Tibial nerve (tissue), 4 donors: ENCODE measurements around the gene GAPDH. TPM values are rescaled to one million over a fixed set of nuclear protein-coding genes. Genes with fewer than 3 reads are reported as not detected.

Experiments
- DNase-seq, 2 donors: peaks; one replicate each; pipeline ENCODE4 v3.0.0-alpha.2; 2019; ENCODE audit warnings: low spot score in 2 of 2
- H3K27ac ChIP-seq, 4 donors: fragments of 200-600 bp; sonication (generic) in 3 of 4; one replicate each; pipeline ENCODE4 v1.5.1; 2017 to 2019; ENCODE audit warnings: mild to moderate bottlenecking in 1 of 4
- H3K27me3 ChIP-seq, 2 donors: fragments of 200-600 bp; sonication (generic) in 1 of 2; one replicate each; pipeline versions ENCODE4 v1.5.1 to v1.6.0; 2017 to 2019
- H3K36me3 ChIP-seq, 3 donors: fragments of 200-600 bp; sonication (generic); one replicate each; pipeline ENCODE4 v1.5.1; 2018 to 2019
- H3K4me1 ChIP-seq, 4 donors: fragments of 200-600 bp; sonication (generic) in 3 of 4; one replicate each; pipeline ENCODE4 v1.5.1; 2017 to 2019
- H3K4me3 ChIP-seq, 4 donors: fragments of 200-600 bp; sonication (generic) in 3 of 4; one replicate each; pipeline ENCODE4 v1.5.1; 2017 to 2019; ENCODE audit warnings: mild to moderate bottlenecking in 1 of 4, moderate library complexity in 1 of 4
- H3K9me3 ChIP-seq, 4 donors: fragments of 200-600 bp; sonication (generic) in 3 of 4; one replicate each; pipeline ENCODE4 v1.5.1; 2017 to 2019
- EP300 ChIP-seq, 2 donors: sonication (generic); formaldehyde crosslinking; IDR thresholded peaks; one replicate each; pipeline ENCODE4 v1.6.1; 2017; ENCODE audit warnings: antibody characterized with exemption in 2 of 2, mild to moderate bottlenecking in 1 of 2
- POLR2A ChIP-seq, 2 donors: fragments of 450-650 bp; IDR thresholded peaks; one replicate each; pipeline ENCODE4 v1.6.1; 2017; ENCODE audit warnings: antibody characterized with exemption in 2 of 2, mild to moderate bottlenecking in 2 of 2, moderate library complexity in 2 of 2
- WGBS, 2 donors: methylation state at CpG; one replicate each; pipeline ENCODE4 v1.1.5; 2018; 5-methylcytosine and 5-hydroxymethylcytosine counted together
- total RNA-seq, 4 donors: library from RNA; depleted of rRNA; stranded (reverse); fragments of >200 nt; gene quantifications; one replicate each; pipeline ENCODE4 v1.1.0, GENCODE V29; 2016
- TF ChIP-seq, protein P1 (sequence below), 5 experiments: fragments of 200-600 bp in 3 of 5; fragments of 450-650 bp in 2 of 5; sonication (generic) in 3 of 5; IDR thresholded peaks; one replicate each; pipeline ENCODE4 v1.5.1; 2016 to 2019; ENCODE audit warnings: antibody characterized with exemption in 5 of 5, mild to moderate bottlenecking in 3 of 5, moderate library complexity in 2 of 5

Gene GAPDH
- total RNA-seq, 4 donors from 2014 or later: 1,360 to 2,316 (median 1,728) TPM

DNA sequence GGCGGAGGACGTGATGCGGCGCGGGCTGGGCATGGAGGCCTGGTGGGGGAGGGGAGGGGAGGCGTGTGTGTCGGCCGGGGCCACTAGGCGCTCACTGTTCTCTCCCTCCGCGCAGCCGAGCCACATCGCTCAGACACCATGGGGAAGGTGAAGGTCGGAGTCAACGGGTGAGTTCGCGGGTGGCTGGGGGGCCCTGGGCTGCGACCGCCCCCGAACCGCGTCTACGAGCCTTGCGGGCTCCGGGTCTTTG lies 303 bp downstream of the GAPDH start:
- Histone ChIP-seq H3K4me3 (peak overlapping the region; percentile 82 to 100 (median 90)), H3K4me1 (peaks cover 0 to 60% (median 39%) of the 10 kb centered on the region in 4 donors), H3K36me3 (peaks cover 0 to 54% (median 18%) of the 10 kb centered on the region in 3 donors), H3K9me3 (no peaks in the 10 kb centered on the region), H3K27ac (peak overlapping the region; percentile 76 to 99 (median 96)), H3K27me3 (no peaks in the 10 kb centered on the region)
- DNase-seq: peak in 1 of 2 donors; percentile 75
- TF ChIP-seq EP300 (IDR thresholded peaks at IDR 0.05): no peak
- TF ChIP-seq, protein P1, sequence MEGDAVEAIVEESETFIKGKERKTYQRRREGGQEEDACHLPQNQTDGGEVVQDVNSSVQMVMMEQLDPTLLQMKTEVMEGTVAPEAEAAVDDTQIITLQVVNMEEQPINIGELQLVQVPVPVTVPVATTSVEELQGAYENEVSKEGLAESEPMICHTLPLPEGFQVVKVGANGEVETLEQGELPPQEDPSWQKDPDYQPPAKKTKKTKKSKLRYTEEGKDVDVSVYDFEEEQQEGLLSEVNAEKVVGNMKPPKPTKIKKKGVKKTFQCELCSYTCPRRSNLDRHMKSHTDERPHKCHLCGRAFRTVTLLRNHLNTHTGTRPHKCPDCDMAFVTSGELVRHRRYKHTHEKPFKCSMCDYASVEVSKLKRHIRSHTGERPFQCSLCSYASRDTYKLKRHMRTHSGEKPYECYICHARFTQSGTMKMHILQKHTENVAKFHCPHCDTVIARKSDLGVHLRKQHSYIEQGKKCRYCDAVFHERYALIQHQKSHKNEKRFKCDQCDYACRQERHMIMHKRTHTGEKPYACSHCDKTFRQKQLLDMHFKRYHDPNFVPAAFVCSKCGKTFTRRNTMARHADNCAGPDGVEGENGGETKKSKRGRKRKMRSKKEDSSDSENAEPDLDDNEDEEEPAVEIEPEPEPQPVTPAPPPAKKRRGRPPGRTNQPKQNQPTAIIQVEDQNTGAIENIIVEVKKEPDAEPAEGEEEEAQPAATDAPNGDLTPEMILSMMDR (IDR thresholded peaks at IDR 0.05): peak in 2 of 5 experiments; percentile 8 to 19
- no peak for TF ChIP-seq POLR2A (IDR thresholded peaks at IDR 0.05)
- 0% methylated on average over 2 to 14 of the region's 25 CpGs for WGBS, 2 donors

DNA sequence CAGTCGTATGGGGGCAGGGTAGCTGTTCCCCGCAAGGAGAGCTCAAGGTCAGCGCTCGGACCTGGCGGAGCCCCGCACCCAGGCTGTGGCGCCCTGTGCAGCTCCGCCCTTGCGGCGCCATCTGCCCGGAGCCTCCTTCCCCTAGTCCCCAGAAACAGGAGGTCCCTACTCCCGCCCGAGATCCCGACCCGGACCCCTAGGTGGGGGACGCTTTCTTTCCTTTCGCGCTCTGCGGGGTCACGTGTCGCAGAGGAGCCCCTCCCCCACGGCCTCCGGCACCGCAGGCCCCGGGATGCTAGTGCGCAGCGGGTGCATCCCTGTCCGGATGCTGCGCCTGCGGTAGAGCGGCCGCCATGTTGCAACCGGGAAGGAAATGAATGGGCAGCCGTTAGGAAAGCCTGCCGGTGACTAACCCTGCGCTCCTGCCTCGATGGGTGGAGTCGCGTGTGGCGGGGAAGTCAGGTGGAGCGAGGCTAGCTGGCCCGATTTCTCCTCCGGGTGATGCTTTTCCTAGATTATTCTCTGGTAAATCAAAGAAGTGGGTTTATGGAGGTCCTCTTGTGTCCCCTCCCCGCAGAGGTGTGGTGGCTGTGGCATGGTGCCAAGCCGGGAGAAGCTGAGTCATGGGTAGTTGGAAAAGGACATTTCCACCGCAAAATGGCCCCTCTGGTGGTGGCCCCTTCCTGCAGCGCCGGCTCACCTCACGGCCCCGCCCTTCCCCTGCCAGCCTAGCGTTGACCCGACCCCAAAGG lies 804 bp downstream of the GAPDH start:
- Histone ChIP-seq H3K4me3 (peak overlapping the region; percentile 82 to 100 (median 90)), H3K36me3 (peaks cover 0 to 54% (median 18%) of the 10 kb centered on the region in 3 donors), H3K27me3 (no peaks in the 10 kb centered on the region), H3K9me3 (no peaks in the 10 kb centered on the region), H3K4me1 (peaks cover 0 to 65% (median 43%) of the 10 kb centered on the region in 4 donors), H3K27ac (peak overlapping the region; percentile 76 to 99 (median 96))
- TF ChIP-seq POLR2A (IDR thresholded peaks at IDR 0.05) (peak in 1 of 2 donors; percentile 23), EP300 (IDR thresholded peaks at IDR 0.05) (peak in 1 of 2 donors; percentile 76)
- TF ChIP-seq, protein P1 (IDR thresholded peaks at IDR 0.05): peak in 1 of 5 experiments; percentile 10
- 0 to 2% methylated on average over 8 to 45 of the region's 52 CpGs for WGBS, 2 donors
- peak; percentile 50 to 51 for DNase-seq

DNA sequence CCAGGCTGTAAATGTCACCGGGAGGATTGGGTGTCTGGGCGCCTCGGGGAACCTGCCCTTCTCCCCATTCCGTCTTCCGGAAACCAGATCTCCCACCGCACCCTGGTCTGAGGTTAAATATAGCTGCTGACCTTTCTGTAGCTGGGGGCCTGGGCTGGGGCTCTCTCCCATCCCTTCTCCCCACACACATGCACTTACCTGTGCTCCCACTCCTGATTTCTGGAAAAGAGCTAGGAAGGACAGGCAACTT lies 1.3 kb downstream of the GAPDH start:
- TF ChIP-seq POLR2A (IDR thresholded peaks at IDR 0.05): no peak
- no peak for TF ChIP-seq EP300 (IDR thresholded peaks at IDR 0.05)
- TF ChIP-seq, protein P1 (IDR thresholded peaks at IDR 0.05): no peak
- no peaks in the 10 kb centered on the region for H3K9me3 ChIP-seq
- 0 to 1% methylated on average over 5 to 6 of the region's 6 CpGs for WGBS, 2 donors
- no peaks in the 10 kb centered on the region for H3K27me3 ChIP-seq
- no peak for DNase-seq
- peak overlapping the region; percentile 76 to 99 (median 96) for H3K27ac ChIP-seq
- peaks cover 0 to 53% (median 18%) of the 10 kb centered on the region in 3 donors for H3K36me3 ChIP-seq
- H3K4me3 ChIP-seq: peak overlapping the region; percentile 82 to 100 (median 90)
- peaks cover 0 to 70% (median 46%) of the 10 kb centered on the region in 4 donors for H3K4me1 ChIP-seq

DNA sequence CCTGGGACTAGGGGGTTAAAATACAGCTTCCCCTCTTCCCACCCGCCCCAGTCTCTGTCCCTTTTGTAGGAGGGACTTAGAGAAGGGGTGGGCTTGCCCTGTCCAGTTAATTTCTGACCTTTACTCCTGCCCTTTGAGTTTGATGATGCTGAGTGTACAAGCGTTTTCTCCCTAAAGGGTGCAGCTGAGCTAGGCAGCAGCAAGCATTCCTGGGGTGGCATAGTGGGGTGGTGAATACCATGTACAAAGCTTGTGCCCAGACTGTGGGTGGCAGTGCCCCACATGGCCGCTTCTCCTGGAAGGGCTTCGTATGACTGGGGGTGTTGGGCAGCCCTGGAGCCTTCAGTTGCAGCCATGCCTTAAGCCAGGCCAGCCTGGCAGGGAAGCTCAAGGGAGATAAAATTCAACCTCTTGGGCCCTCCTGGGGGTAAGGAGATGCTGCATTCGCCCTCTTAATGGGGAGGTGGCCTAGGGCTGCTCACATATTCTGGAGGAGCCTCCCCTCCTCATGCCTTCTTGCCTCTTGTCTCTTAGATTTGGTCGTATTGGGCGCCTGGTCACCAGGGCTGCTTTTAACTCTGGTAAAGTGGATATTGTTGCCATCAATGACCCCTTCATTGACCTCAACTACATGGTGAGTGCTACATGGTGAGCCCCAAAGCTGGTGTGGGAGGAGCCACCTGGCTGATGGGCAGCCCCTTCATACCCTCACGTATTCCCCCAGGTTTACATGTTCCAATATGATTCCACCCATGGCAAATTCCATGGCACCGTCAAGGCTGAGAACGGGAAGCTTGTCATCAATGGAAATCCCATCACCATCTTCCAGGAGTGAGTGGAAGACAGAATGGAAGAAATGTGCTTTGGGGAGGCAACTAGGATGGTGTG lies 1.9 kb downstream of the GAPDH start:
- TF ChIP-seq, protein P1 (IDR thresholded peaks at IDR 0.05): no peak
- TF ChIP-seq EP300 (IDR thresholded peaks at IDR 0.05) (no peak), POLR2A (IDR thresholded peaks at IDR 0.05) (no peak)
- DNase-seq: no peak
- Histone ChIP-seq H3K36me3 (peaks cover 0 to 49% (median 18%) of the 10 kb centered on the region in 3 donors), H3K27me3 (no peaks in the 10 kb centered on the region), H3K9me3 (no peaks in the 10 kb centered on the region), H3K4me3 (peak overlapping the region; percentile 82 to 100 (median 90)), H3K4me1 (peaks cover 0 to 76% (median 52%) of the 10 kb centered on the region in 4 donors), H3K27ac (peak overlapping the region; percentile 76 to 99 (median 96))
- 35 to 39% methylated on average over 10 of the region's 10 CpGs for WGBS, 2 donors
